IMR-90 (cell line): ENCODE data around the gene KLHL6. TPM values are rescaled to one million over a fixed set of nuclear protein-coding genes. Genes with fewer than 3 reads are reported as not detected.

Experiments
- ATAC-seq: fragments of 200-7000 bp; cut with Tn5 transposase; 2 replicates; pipeline ENCODE4 v1.9.1; 2020; ENCODE audit warnings: low read depth, mild to moderate bottlenecking, moderate library complexity
- BruUV-seq: library from RNA; stranded (reverse); fragments of 400-500 nt; replicated peaks from 2 replicates; lab custom pipeline; 2021; lab: Mats Ljungman, UMichigan
- CTCF ChIA-PET: fragments of 300-600 bp; formaldehyde crosslinking; extraction: SDS; loops from one replicate; lab custom pipeline; 2021; ENCODE audit warnings: antibody characterized with exemption; lab: Yijun Ruan, JAX
- POLR2A ChIA-PET: fragments of 300-600 bp; sonication (Branson Sonifier 250); formaldehyde crosslinking; loops from one replicate; lab custom pipeline; 2022; ENCODE audit warnings: antibody characterized with exemption; ENCODE audit not compliant: unreplicated experiment; lab: Charles Lee
- DNase-seq: peaks from one replicate; pipeline ENCODE4 v3.0.0; 2013
- H2AFZ ChIP-seq: replicated peaks from 2 replicates; pipeline ENCODE3; 2013; ENCODE audit warnings: low read length, mild to moderate bottlenecking; ENCODE audit not compliant: poor library complexity
- H2AK5ac ChIP-seq: 2 replicates; pipeline ENCODE4 v1.6.1; 2013; ENCODE audit warnings: low read depth, low read length, inconsistent platforms
- H2AK9ac ChIP-seq: replicated peaks from 2 replicates; pipeline ENCODE3; 2013; ENCODE audit warnings: mild to moderate bottlenecking, low read depth, low read length, moderate library complexity; ENCODE audit not compliant: poor library complexity
- H2BK120ac ChIP-seq: 2 replicates; pipeline ENCODE4 v1.6.1; 2013; ENCODE audit warnings: low read depth, low read length, inconsistent platforms
- H2BK15ac ChIP-seq: 3 replicates; pipeline ENCODE4 v1.6.1; 2013; ENCODE audit warnings: low read depth, low read length, inconsistent platforms
- H2BK20ac ChIP-seq: 2 replicates; pipeline ENCODE4 v1.6.1; 2013; ENCODE audit warnings: low read depth, mild to moderate bottlenecking, inconsistent platforms, low read length, moderate library complexity
- H2BK5ac ChIP-seq: 2 replicates; pipeline ENCODE4 v1.6.1; 2013; ENCODE audit warnings: mild to moderate bottlenecking, low read depth, low read length, inconsistent platforms; ENCODE audit not compliant: poor library complexity, severe bottlenecking
- H3K14ac ChIP-seq: replicated peaks from 2 replicates; pipeline ENCODE4 v1.6.1; 2013; ENCODE audit warnings: low read depth, low read length, inconsistent platforms
- H3K18ac ChIP-seq: 2 replicates; pipeline ENCODE4 v1.6.1; 2013; ENCODE audit warnings: low read depth, low read length, control low read depth
- H3K23ac ChIP-seq: 2 replicates; pipeline ENCODE4 v1.6.1; 2013; ENCODE audit warnings: low read depth, low read length, inconsistent platforms
- H3K27ac ChIP-seq: 2 replicates; pipeline ENCODE4 v1.5.1; 2013; ENCODE audit warnings: mild to moderate bottlenecking, control low read depth, low read length; ENCODE audit not compliant: insufficient read depth
- H3K27me3 ChIP-seq: 2 replicates; pipeline ENCODE4 v1.6.1; 2013; ENCODE audit warnings: low read length; ENCODE audit not compliant: control insufficient read depth, insufficient read depth
- H3K36me3 ChIP-seq: 2 replicates; pipeline ENCODE4 v1.6.1; 2013; ENCODE audit warnings: low read length, mixed read lengths; ENCODE audit not compliant: control insufficient read depth, insufficient read depth
- H3K4ac ChIP-seq: 2 replicates; pipeline ENCODE4 v1.6.1; 2013; ENCODE audit warnings: low read depth, low read length, inconsistent platforms
- H3K4me1 ChIP-seq: 2 replicates; pipeline ENCODE4 v1.6.1; 2013; ENCODE audit warnings: low read length, mixed read lengths; ENCODE audit not compliant: control insufficient read depth, insufficient read depth
- H3K4me2 ChIP-seq: 2 replicates; pipeline ENCODE4 v1.6.1; 2013; ENCODE audit warnings: low read depth, mild to moderate bottlenecking, control low read depth, low read length, moderate library complexity
- H3K4me3 ChIP-seq: 2 replicates; pipeline ENCODE4 v1.5.1; 2013; ENCODE audit warnings: low read depth, mild to moderate bottlenecking, control low read depth, low read length, moderate library complexity; ENCODE audit not compliant: insufficient read depth
- H3K56ac ChIP-seq: 2 replicates; pipeline ENCODE4 v1.6.1; 2013; ENCODE audit warnings: low read length, inconsistent platforms; ENCODE audit not compliant: insufficient read depth; ENCODE audit errors: extremely low read depth
- H3K79me1 ChIP-seq, 2 experiments: 2 replicates each; pipeline ENCODE4 v1.6.1; 2013; ENCODE audit warnings: low read length in 2 of 2, inconsistent platforms in 1 of 2, low read depth in 1 of 2
- H3K9ac ChIP-seq: 2 replicates; pipeline ENCODE4 v1.6.1; 2013; ENCODE audit warnings: low read depth, low read length, control low read depth
- H3K9me1 ChIP-seq: 2 replicates; pipeline ENCODE4 v1.6.1; 2013; ENCODE audit warnings: low read length, inconsistent platforms; ENCODE audit not compliant: insufficient read depth
- H3K9me3 ChIP-seq: 2 replicates; pipeline ENCODE4 v1.6.1; 2013; ENCODE audit warnings: low read length; ENCODE audit not compliant: control insufficient read depth, insufficient read depth
- H4K20me1 ChIP-seq: 2 replicates; pipeline ENCODE4 v1.6.1; 2013; ENCODE audit warnings: low read length, inconsistent platforms; ENCODE audit not compliant: insufficient read depth
- H4K5ac ChIP-seq: 2 replicates; pipeline ENCODE4 v1.6.1; 2013; ENCODE audit warnings: mild to moderate bottlenecking, low read depth, low read length, control low read depth
- H4K8ac ChIP-seq, 2 experiments: 2 replicates each; pipeline ENCODE4 v1.6.1; 2013; ENCODE audit warnings: low read depth in 2 of 2, low read length in 2 of 2, control low read depth in 1 of 2, inconsistent platforms in 1 of 2
- H4K91ac ChIP-seq: 2 replicates; pipeline ENCODE4 v1.6.1; 2013; ENCODE audit warnings: low read depth, low read length, inconsistent platforms; ENCODE audit not compliant: insufficient read depth
- CEBPB ChIP-seq: IDR thresholded peaks from 2 replicates; pipeline ENCODE4 v1.6.1; 2012; ENCODE audit warnings: low read depth, low read length, improper control_type of control experiment
- CTCF ChIP-seq: conservative IDR thresholded peaks from 2 replicates; pipeline ENCODE4 v1.5.1; 2012; ENCODE audit warnings: mild to moderate bottlenecking, low read depth, low read length, improper control_type of control experiment
- FOS ChIP-seq: fragments of 150-350 bp; IDR thresholded peaks from 2 replicates; pipeline ENCODE4 v1.6.1; 2016; ENCODE audit warnings: low read depth, low read length
- MAFK ChIP-seq: IDR thresholded peaks from 2 replicates; pipeline ENCODE4 v1.6.1; 2012; ENCODE audit warnings: low read depth, low read length, improper control_type of control experiment
- NFE2L2 ChIP-seq: fragments of 150-350 bp; IDR thresholded peaks from 2 replicates; pipeline ENCODE4 v1.6.1; 2016; ENCODE audit warnings: low read depth, mild to moderate bottlenecking, low read length
- POLR2A ChIP-seq: IDR thresholded peaks from 2 replicates; pipeline ENCODE4 v1.6.1; 2012; ENCODE audit warnings: mild to moderate bottlenecking, low read depth, low read length
- RAD21 ChIP-seq: IDR thresholded peaks from 2 replicates; pipeline ENCODE4 v1.6.1; 2012; ENCODE audit warnings: low read length, improper control_type of control experiment
- RCOR1 ChIP-seq: IDR thresholded peaks from 2 replicates; pipeline ENCODE4 v1.6.1; 2012; ENCODE audit warnings: mild to moderate bottlenecking, low read length, improper control_type of control experiment; ENCODE audit not compliant: insufficient replicate concordance
- RFX5 ChIP-seq: IDR thresholded peaks from 2 replicates; pipeline ENCODE4 v1.8.0; 2012; ENCODE audit warnings: low read depth, mild to moderate bottlenecking, low read length, moderate library complexity
- SMC3 ChIP-seq: fragments of 150-350 bp; IDR thresholded peaks from 2 replicates; pipeline ENCODE4 v1.6.1; 2016; ENCODE audit warnings: low read depth, mild to moderate bottlenecking, antibody characterized with exemption, low read length, moderate library complexity
- WGBS, 2 experiments: methylation state at CpG; one replicate each; pipeline versions ENCODE4 v1.1.5 to v1.1.7; 2013; ENCODE audit warnings: missing lambda C conversion rate in 2 of 2; ENCODE audit not compliant: insufficient read length in 1 of 2; ENCODE audit errors: extremely low coverage in 2 of 2; 5-methylcytosine and 5-hydroxymethylcytosine counted together
- dilution Hi-C: fragments of 300-500 bp; cut with HindIII; formaldehyde crosslinking; loops from one replicate; pipeline ENCODE4 v1.14.3; 2018; ENCODE audit warnings: low sequenced_read_pairs; ENCODE audit not compliant: unreplicated experiment
- in situ Hi-C: fragments of 300-500 bp; cut with MboI; formaldehyde crosslinking; loops from 3 replicates; pipeline ENCODE4 v1.14.3; 2019; ENCODE audit warnings: low sequenced_read_pairs, inconsistent platforms, mixed read lengths
- intact Hi-C: fragments of 100-400 bp; cut with micrococcal nuclease; formaldehyde crosslinking; loops from 2 replicates; pipeline ENCODE4 v1.10.0; 2022
- polyA plus RNA-seq, 3 experiments: library from polyadenylated mRNA; depleted of rRNA; stranded (reverse); fragments of >200 nt; gene quantifications; 2 replicates each; pipeline ENCODE4 v1.2.3, GENCODE V29; 2012; ENCODE audit warnings: low replicate concordance in 1 of 3
- total RNA-seq: library from RNA; depleted of rRNA; stranded (reverse); fragments of >200 nt; gene quantifications from 2 replicates; pipeline ENCODE4 v1.2.3, GENCODE V29; 2012
- TF ChIP-seq, protein P1 (sequence below): fragments of 150-350 bp; IDR thresholded peaks from 2 replicates; pipeline ENCODE4 v1.6.1; 2017; ENCODE audit warnings: mild to moderate bottlenecking, antibody characterized with exemption, low read length, low read depth

The KLHL6 gene
- total and polyA plus RNA-seq, 2 of the 4 experiments (the other 2 are of a cell fraction): not detected

DNA sequence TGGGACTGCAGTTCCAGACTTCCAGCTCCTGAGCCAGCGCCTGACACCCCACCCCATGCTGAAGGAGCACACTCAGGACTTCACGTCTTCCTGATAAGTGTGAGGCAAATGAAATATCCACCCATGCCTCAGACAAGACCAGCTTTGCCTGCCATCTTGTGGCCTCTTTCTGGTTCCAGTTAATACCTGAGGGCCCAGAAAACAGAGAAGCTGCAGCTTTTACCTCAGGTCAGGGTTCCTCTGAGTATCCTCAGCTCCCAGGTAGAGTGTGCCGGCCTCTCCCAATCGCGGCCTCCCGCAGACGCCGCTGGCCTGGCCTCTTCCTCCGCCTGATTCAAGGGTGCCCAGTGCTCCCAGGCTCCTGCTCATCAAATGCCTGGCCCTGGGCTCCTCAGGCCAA is 5.1 kb upstream of the KLHL6 start:
- POLR2A ChIA-PET: no interaction called here
- no peak overlapping the region for H2BK120ac ChIP-seq

More for the DNA sequence above, 5.1 kb upstream of the KLHL6 start:
- no peaks in the 10 kb centered on the region for H3K79me1 ChIP-seq
- intact Hi-C loops (no loop called here), dilution Hi-C loops (no loop called here), in situ Hi-C loops (no loop called here)
- no peak overlapping the region for H2BK20ac ChIP-seq
- no peak overlapping the region for H3K27ac ChIP-seq
- 80% methylated on average over 1 of the region's 9 CpGs; no CpG with 5 or more reads in 1 of the 2 experiments for WGBS, 2 experiments
- H4K91ac ChIP-seq: no peak overlapping the region
- H2AK9ac ChIP-seq: no peak overlapping the region
- no TSS peak for BruUV-seq
- H4K5ac ChIP-seq: no peak overlapping the region
- H3K56ac ChIP-seq: no peak overlapping the region
- H3K18ac ChIP-seq: no peak overlapping the region
- no peaks in the 10 kb centered on the region for H3K36me3 ChIP-seq
- DNase-seq (no peak), ATAC-seq (no peak)
- H3K14ac ChIP-seq: no peak overlapping the region
- CTCF ChIA-PET: no interaction called here
- H3K9ac ChIP-seq: no peak overlapping the region
- H3K4ac ChIP-seq: no peak overlapping the region
- H3K4me3 ChIP-seq: no peak overlapping the region
- no peaks in the 10 kb centered on the region for H4K20me1 ChIP-seq
- no peak overlapping the region for H2AK5ac ChIP-seq
- H3K9me1 ChIP-seq: no peaks in the 10 kb centered on the region
- H2BK5ac ChIP-seq: no peak overlapping the region
- peaks cover 4% of the 10 kb centered on the region for H3K27me3 ChIP-seq
- no peak overlapping the region for H4K8ac ChIP-seq
- H3K4me2 ChIP-seq: no peak overlapping the region
- no peak overlapping the region for H3K23ac ChIP-seq
- H2AFZ ChIP-seq: no peak overlapping the region
- H3K9me3 ChIP-seq: no peaks in the 10 kb centered on the region
- H2BK15ac ChIP-seq: no peak overlapping the region
- TF ChIP-seq RCOR1 (no peak), POLR2A (no peak), RAD21 (no peak), MAFK (no peak), RFX5 (no peak), CEBPB (no peak), NFE2L2 (no peak), CTCF (no peak), FOS (no peak), SMC3 (no peak)
- TF ChIP-seq, protein P1, sequence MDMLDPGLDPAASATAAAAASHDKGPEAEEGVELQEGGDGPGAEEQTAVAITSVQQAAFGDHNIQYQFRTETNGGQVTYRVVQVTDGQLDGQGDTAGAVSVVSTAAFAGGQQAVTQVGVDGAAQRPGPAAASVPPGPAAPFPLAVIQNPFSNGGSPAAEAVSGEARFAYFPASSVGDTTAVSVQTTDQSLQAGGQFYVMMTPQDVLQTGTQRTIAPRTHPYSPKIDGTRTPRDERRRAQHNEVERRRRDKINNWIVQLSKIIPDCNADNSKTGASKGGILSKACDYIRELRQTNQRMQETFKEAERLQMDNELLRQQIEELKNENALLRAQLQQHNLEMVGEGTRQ: no peak
- H3K4me1 ChIP-seq: no peaks in the 10 kb centered on the region
